NCI-H1694 (cell line): ENCODE measurements around the gene NUDT3.
"Not testable (repeated sequence)": the region's sequence is repeated elsewhere in the genome, so short reads cannot be mapped to it uniquely, and the experiment has no call there.

ENCODE experiments used
- DNase-seq: peaks from one replicate; lab custom pipeline; 2025; lab: John Stamatoyannopoulos, UW

The NUDT3 gene

DNA sequence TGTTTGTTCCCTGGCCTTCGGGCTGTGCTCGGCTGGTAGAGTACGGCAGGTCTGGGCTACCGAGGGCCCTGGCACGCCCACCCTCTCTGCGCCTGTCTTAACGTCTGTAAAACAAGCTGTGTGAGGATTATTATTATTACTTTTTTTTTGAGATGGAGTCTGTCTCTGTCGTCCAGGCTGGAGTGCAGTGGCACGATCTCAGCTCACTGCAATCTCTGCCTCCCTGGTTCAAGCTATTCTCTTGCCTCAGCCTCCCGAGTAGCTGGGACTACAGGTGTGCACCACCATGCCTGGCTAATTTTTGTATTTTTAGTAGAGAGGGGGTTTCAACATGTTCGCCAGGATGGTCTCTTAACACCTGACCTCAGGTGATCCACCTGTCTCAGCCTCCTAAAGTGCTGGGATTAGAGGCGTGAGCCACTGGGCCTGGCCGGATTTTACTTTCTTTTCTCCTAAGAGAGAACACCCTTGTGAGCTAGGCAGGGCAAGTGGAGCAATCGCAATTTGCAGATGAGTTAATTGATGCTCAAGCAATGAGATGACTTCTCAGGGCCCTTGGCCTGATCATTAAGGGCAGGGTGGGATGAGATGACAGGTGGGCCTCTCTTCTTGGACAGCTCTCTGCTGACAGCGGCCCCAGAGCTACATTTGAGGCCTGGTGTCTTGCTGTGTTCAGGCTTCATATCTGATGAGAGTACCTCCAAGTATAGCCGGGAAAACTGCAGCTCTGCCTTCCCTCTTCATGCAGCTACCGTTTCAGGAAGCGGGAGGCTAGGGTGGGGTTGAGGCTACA, 142.8 kb downstream of the NUDT3 start:
- DNase-seq: peak; percentile 39

DNA sequence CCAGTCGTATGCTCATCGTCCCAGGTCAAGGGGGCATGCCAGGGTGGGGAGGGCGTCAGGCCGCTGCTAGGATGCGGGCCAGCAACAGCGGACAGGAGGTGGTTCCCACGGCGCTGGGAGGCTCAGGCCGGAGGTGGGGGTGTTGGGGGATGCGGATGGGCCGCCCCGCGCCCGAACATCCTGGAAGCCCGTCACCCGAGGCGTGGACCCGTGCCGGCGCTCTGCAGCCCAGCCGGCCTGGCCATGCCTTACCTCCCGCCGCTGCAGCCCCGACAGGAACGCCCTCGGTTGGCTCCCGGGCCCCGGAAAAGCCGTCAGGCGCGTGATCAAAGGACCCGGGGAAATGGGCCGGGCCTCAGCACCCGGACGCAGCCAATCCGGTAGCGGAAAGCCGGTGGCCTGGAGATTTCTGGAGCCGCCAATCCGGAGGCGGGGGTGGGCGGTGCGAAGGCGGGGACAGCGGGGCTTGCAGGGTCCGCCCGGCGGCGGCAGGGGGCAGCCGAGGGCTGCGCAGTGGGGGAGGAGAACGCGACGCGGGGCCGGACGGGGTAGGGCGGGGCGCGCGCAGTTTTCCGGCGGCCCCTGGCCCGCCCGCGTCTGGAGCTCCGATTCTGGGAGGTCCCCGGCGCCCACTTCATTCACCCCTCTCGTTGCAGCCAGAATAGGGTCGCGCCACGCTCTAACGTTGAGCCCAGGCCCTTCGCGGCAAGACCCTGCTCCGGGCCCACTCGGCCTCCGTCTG, 143.6 kb downstream of the NUDT3 start, which contains the start of gene SMIM29:
Gene SMIM29, minus strand, starts transcription at position 280 of the 742 bp plus-strand sequence. CDS start 1,215 bp downstream, outside the sequence.
- peak; percentile 65 for DNase-seq

DNA sequence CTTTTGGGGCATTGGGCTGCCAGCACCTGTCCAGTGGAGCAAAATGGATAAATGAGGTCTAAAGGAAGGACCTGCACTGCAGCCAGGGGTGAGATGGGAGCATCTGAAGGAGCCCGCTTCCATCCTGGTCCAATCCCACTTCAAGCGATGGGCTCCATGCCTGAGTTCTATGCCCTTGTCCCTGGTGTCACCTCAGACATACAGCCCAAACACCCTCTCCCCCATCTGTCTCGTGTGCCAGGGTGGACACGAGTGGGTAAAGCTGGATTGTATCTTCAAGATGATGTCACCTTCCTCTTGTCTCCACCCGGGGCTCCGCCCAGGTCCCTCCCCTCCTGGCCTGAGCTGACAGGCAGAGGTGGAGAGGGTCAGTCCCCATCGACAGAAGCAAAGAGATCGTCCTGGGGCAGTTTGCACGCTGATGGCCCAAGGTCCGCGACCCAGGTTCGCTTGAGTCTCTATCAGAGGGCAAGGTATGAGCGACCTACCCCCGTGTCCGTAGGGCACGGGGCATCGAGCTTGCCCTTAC, 144.2 kb downstream of the NUDT3 start:
- DNase-seq: no peak

DNA sequence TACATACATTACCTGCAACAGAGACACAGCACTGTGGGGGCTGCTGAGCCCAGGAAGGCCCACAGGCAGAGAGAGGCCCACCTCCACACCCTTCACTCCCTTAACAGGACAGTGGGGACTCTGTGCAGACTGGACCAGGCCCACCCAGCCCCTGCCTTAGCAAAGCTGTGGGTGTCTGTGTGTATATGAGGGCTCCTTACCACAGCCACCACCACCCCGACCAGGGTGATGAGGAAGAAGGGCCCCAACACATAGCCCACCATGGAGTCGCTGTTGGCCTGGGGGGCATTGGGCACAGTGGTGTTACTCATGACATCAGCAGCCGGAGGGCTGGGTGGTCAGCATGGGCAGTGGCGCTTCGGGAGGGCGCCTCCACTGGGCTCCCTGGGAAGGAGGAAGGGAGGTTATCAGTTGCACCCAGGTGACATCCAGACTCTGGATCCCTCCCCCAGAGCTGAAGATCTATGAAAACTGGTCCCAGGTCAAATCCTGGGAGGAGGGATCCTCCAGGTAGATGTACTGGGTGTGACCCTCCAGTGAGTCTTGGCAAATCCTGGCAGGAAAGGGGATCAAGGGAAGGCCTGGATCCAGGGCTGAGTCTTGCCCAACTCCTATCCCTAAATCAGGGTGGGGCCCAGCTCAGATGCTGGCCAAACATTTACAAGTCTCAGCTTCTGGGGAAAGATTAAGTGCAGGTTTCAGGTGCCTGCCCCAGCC, 144.8 kb downstream of the NUDT3 start:
- DNase-seq: no peak

DNA sequence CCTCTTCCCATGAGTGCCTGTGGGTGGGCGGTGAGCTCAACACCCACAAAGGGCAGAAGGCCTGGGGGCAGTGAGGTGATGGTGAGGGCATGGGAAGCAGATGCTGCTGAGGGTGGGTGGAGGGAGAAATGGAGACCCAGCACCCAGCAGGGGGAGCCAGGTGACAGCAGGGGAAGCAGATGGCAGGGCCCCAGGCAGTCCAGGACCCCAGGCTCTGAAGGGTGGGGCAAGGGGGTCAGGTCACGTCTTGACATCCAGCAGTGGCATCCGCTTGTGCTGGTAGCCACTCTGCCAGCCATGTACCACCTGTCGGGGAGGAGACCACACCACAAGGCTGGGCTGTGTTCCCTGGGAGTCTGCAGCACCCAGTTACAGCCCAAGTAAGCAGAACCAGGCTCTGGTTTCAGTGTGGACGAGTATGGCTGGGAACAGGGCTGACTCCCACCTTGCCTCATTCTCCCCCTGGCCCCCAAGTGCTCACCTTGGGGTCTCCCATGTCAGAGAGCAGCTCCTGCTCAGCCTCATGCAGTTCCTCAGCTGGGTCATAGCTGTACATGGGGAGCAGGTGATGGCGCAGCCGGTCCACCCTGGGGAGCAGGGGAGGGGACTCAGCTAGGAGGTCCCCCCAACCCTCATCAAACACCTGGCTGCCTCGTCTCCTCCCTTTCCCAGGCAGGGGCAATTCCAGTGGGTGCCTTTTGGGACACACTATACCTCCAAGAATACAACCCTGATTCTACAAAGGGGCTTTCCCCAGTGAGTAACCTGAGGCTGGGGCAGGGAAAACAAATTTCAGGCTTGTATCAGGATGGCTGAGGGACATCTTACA, 145.7 kb downstream of the NUDT3 start:
- DNase-seq: peak; percentile 75

DNA sequence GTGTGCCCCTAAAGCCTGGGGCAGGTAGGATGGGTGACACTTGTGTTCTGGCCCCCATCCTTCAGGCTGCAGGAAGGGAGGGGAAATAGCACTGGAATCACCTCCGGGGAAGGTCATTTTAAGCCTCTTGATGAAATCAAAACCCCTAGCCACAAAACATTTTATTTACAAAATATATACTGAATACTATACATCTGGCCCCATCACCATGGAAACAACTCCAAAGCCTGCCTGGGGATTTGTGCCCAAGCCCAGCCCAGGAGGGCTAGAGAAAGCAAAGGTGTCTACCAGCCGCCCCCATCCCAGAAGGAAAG, 146.3 kb downstream of the NUDT3 start:
- no peak for DNase-seq

DNA sequence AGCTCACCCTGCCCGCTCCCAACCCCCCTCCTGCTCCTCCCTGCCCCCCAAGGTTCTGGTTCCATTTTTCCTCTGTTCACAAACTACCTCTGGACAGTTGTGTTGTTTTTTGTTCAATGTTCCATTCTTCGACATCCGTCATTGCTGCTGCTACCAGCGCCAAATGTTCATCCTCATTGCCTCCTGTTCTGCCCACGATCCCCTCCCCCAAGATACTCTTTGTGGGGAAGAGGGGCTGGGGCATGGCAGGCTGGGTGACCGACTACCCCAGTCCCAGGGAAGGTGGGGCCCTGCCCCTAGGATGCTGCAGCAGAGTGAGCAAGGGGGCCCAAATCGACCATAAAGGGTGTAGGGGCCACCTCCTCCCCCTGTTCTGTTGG, 146.7 kb downstream of the NUDT3 start:
- DNase-seq: not testable (repeated sequence)

DNA sequence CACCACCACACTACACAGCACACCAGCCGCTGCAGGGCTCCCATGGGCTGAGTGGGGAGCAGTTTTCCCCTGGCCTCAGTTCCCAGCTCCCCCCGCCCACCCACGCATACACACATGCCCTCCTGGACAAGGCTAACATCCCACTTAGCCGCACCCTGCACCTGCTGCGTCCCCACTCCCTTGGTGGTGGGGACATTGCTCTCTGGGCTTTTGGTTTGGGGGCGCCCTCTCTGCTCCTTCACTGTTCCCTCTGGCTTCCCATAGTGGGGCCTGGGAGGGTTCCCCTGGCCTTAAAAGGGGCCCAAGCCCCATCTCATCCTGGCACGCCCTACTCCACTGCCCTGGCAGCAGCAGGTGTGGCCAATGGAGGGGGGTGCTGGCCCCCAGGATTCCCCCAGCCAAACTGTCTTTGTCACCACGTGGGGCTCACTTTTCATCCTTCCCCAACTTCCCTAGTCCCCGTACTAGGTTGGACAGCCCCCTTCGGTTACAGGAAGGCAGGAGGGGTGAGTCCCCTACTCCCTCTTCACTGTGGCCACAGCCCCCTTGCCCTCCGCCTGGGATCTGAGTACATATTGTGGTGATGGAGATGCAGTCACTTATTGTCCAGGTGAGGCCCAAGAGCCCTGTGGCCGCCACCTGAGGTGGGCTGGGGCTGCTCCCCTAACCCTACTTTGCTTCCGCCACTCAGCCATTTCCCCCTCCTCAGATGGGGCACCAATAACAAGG, 147.3 kb downstream of the NUDT3 start:
- not testable (repeated sequence) for DNase-seq

DNA sequence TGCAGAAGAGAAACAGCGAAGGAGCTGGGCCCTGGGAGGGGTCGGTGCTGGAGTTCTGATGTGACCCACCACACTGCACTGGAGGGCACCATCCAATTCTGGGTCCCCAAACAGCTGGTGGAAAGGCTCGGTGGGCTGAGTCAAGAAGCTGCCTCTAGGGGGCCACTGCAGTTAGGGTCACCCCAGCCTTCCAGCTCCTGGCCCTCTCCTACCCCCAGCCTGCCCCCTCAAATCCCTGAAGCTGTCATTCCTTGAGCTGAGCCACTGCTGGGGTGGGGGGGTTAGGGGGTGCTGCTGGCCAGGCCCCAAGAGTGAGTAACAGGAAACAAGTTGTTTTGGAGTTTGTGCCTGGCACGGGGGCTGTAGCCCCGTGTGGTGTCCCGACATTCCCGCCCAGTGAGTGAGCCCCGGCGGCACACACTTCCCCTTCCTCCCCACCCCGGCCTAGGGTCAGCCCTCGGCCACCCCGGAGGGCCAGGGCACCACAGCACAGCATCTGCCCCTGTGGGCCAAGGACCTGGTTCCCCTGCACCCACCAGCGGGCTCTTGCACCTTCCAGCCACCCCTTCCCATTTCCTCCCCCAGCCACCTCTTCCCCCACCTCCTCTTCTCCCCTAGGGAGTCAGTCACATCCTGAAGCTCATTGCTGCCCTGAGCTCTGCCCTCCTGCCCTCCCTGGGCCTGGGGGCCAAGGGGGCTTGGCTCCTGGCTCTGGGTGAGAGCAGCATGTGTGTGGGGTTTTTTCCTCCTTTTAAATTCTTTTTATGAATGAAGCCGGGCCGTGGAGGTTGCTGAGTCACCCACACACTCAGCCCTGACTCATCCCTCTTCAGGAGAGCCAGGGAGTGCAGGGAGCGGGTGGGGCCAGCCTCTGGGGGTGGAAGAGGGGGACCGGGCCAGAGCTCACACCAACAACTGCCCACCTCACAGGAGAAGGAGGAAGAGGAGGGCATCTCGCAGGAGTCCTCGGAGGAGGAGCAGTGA, 148.3 kb downstream of the NUDT3 start:
- no peak for DNase-seq

DNA sequence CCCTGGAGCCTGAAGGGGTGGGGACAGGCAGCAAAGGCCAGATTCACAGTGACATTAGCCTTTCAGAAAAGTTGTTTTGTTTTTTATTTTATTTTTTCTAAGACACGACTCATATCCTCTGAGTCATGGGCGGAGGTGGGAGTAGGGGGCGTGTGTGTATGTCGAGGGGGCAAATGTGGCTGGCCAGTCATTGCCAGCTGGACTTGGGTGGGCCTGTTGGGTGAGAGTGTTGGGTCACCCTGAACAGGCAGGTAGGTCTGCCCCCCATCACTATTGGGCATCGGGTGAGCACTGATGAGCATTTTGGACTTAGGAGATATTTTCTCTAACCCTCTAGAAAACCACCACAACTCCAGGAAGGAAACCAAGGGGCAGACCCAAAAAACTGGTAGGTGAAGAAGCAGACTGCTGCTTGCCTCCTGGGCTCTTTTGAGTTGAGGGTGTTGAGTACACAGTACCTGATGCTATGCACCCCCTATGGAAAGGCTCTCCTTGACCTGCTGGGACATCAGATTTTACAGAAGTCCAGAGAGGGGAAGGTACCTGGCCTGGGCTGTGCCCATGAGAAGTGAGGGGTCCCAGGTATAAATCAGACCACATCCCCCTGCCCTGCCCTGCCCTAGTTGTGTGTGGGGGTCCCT, 149.2 kb downstream of the NUDT3 start:
- DNase-seq: no peak

DNA sequence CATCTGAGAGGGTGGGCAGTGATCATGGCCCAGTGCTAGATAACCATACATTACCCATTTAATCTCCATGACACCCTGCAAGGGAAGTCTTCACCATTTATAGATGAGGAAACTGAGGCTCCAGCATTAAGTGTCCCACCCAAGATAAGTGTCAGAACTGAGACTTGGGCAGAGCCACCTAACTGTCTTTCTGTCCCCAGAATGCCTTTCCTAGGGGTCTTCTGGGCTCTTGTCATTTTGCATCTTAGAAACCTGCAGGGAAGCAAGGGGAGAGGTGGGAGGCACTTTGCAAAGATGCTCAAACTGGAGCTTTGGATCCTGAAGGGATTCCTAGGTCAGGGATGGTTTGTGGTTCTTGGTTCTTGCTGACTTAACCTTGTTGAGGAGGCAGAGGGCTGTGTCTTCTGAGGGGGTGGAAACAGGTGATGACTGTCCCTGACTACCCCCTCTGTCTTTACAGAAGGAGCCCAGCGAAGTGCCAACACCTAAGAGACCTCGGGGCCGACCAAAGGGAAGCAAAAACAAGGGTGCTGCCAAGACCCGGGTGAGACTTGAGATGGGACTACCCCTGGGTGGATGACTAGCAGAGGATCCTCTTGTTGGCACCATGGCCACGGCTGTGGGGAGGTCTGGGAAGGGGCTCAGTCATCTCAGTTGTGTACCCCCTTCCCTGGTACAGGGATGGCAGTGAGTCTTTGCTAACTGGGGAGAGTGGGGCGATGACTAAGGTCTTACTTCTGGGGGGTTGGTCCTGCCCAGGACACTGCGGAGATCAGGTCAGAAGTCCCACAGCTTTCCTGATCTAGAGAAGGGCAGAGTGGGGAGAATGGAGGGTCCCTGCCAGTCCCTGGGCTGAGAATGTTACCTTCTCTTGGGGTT, 150.0 kb downstream of the NUDT3 start:
- DNase-seq: no peak

DNA sequence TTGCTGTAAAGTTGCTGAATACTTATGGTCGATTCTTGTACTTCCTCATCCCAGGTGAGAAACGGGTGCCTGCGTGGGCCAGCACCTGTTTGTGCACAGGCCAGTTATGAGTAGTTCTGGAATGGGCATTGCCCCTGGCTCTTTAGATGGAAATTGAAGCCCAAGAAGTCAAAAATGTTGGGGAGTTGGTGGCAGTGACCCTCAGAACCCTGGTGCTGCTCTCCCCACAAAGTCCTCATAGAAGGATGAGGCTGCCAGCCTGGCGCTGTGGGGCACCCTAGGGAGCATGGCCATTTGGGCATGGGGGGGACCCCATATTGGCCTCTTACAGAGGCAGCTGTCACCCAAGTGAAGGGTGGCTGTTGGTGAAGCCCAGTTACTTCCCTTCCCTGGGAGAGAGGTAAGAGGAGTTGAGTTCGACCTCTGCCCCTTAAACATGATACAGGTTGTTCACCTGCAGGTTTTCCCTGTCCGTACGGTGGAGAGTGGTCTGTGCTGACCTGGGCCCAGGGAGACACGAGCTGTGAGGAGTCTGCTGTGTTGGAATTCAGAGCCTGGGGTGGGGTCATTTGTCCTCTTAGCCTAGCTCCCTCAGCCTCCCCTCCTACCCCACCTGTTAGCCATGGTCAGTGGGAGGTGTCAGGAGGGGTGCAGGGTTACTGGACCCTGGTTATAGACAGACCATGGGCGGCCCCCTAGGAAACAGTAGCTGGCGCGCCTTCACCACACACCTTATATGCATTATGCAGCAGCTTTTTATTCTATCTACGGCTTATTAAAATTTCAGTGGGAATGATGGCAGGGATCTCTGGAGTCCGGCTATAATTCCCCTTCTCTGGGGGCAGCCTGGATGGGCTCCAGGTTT, 150.9 kb downstream of the NUDT3 start:
- no peak for DNase-seq

DNA sequence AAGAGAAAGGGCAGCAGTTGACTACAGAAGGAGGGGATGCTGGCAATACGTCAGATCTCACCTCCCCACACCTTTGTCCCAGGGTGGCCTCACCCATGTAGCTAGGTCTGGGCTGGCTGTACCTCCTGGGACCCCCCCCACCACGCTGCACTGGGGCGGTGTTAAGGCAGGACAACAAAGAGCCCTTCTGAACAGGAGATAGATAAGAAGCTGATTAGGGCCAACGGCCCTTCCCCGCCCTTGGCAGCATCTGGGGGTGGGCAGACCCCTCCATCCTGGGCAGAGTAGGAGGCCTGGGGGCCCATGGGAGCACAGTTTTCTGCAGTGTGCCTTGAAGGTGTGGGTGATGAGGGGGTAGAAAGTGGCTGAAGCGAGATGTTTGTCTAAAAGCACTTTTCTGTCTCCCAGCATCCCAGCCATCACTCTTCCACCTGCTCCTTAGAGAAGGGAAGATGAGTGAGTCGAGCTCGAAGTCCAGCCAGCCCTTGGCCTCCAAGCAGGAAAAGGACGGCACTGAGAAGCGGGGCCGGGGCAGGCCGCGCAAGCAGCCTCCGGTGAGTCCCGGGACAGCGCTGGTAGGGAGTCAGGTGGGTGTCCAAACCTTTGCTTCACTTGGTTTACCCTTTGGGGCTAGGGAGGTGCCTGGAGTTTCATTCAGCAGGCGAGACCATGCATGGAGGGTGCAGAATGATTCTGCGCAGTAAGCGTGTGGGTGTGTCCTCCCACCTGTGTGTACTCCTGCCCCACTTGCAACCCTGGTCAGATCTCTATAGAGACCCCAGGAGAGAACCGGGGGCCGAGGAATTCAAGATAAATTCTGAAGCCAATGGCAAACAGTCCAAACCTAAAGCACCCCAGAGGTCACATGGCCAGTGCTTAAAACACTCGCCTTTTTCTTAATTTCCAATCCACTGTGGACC, 151.9 kb downstream of the NUDT3 start:
- no peak for DNase-seq

DNA sequence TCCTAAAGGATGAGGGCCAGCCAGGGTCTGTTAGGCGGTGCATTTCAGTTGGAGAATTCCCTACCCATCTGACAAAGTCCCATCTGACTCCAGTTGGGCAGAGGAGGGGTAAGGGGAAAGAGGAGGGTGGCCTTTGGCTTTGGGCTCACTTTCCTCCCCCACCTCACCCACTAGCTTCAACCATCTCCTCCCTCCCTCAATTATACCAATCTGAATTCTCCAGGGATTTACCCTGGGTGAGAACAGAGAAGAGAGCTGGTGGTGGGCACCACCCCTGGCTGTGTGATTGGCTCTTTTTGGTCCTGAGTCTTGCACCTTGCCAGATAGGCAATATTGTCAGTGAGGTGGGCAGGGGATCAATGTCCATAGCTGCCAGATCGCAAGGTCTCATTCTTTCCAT, 152.6 kb downstream of the NUDT3 start:
- DNase-seq: no peak

DNA sequence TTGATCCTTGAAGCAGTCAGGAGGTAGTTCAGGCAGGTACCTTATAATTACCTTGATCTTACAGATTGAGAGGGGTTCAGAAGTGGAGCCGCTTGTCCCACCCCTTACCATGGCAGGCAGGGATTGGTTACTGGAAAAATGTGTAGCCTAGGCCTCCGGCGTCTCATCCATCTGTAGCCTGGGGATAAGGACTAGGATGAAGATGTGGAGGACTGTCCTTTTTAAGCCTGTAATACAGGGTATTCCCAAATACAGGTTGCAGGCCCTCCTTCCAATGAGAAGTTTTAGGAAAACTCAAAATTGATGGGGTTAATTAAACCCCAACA, 153.0 kb downstream of the NUDT3 start:
- no peak for DNase-seq
